ENCODE data around the gene FASTKD3. TPM values are rescaled to one million over a fixed set of nuclear protein-coding genes. Genes with fewer than 3 reads are reported as not detected.

FASTKD3 gene
- total RNA-seq, 1 donor from 2014 or later, result 18.6 TPM

GRCh38 chr5:7834982-7835381, 33.8 kb downstream of the FASTKD3 start:
- no peaks in the 10 kb centered on the region for H3K9me3 Mint-ChIP-seq
- intact Hi-C loops (cut with micrococcal nuclease), result no loop called here
- H3K4me3 Mint-ChIP-seq, result no peak overlapping the region
- no peaks in the 10 kb centered on the region for H3K4me1 Mint-ChIP-seq (ENCODE audit: low read depth)
- no peak overlapping the region for H3K27ac Mint-ChIP-seq
- H3K36me3 Mint-ChIP-seq (ENCODE audit: low read depth), result no peaks in the 10 kb centered on the region
- H3K27me3 Mint-ChIP-seq (ENCODE audit: insufficient read depth), result no peaks in the 10 kb centered on the region
- DNase-seq (ENCODE audit: low spot score), result no peak

GRCh38 chr5:7828269-7828668, 40.6 kb downstream of the FASTKD3 start:
- no peaks in the 10 kb centered on the region for H3K36me3 Mint-ChIP-seq (ENCODE audit: low read depth)
- no peak for DNase-seq (ENCODE audit: low spot score)
- H3K27ac Mint-ChIP-seq, result no peak overlapping the region
- no peaks in the 10 kb centered on the region for H3K4me1 Mint-ChIP-seq (ENCODE audit: low read depth)
- intact Hi-C loops (cut with micrococcal nuclease), result no loop called here
- no peaks in the 10 kb centered on the region for H3K9me3 Mint-ChIP-seq
- no peak overlapping the region for H3K4me3 Mint-ChIP-seq
- no peaks in the 10 kb centered on the region for H3K27me3 Mint-ChIP-seq (ENCODE audit: insufficient read depth)

GRCh38 chr5:7827610-7828009, 41.2 kb downstream of the FASTKD3 start:
- Mint-ChIP-seq H3K27ac (no peak overlapping the region), H3K27me3 (ENCODE audit: insufficient read depth) (no peaks in the 10 kb centered on the region), H3K4me1 (ENCODE audit: low read depth) (no peaks in the 10 kb centered on the region), H3K36me3 (ENCODE audit: low read depth) (no peaks in the 10 kb centered on the region), H3K4me3 (no peak overlapping the region), H3K9me3 (no peaks in the 10 kb centered on the region)
- DNase-seq (ENCODE audit: low spot score), result no peak
- intact Hi-C loops (cut with micrococcal nuclease), result no loop called here

- Mint-ChIP-seq H3K4me1 (ENCODE audit: low read depth) (no peaks in the 10 kb centered on the region), H3K9me3 (no peaks in the 10 kb centered on the region), H3K27me3 (ENCODE audit: insufficient read depth) (no peaks in the 10 kb centered on the region), H3K36me3 (ENCODE audit: low read depth) (no peaks in the 10 kb centered on the region), H3K4me3 (no peak overlapping the region), H3K27ac (no peak overlapping the region)
- DNase-seq (ENCODE audit: low spot score), result no peak
- intact Hi-C loops (cut with micrococcal nuclease), result no loop called here
Observed at GRCh38 chr5:7825630-7826029, 43.2 kb downstream of the FASTKD3 start.

GRCh38 chr5:7824995-7825394, 43.8 kb downstream of the FASTKD3 start:
- intact Hi-C loops (cut with micrococcal nuclease), result no loop called here
- Mint-ChIP-seq H3K9me3 (no peaks in the 10 kb centered on the region), H3K27me3 (ENCODE audit: insufficient read depth) (no peaks in the 10 kb centered on the region), H3K36me3 (ENCODE audit: low read depth) (no peaks in the 10 kb centered on the region), H3K4me1 (ENCODE audit: low read depth) (no peaks in the 10 kb centered on the region), H3K4me3 (no peak overlapping the region), H3K27ac (no peak overlapping the region)
- no peak for DNase-seq (ENCODE audit: low spot score)

GRCh38 chr5:7823594-7823993, 45.2 kb downstream of the FASTKD3 start:
- no peak overlapping the region for H3K27ac Mint-ChIP-seq
- H3K4me3 Mint-ChIP-seq, result no peak overlapping the region
- H3K4me1 Mint-ChIP-seq (ENCODE audit: low read depth), result no peaks in the 10 kb centered on the region
- no peaks in the 10 kb centered on the region for H3K9me3 Mint-ChIP-seq
- H3K27me3 Mint-ChIP-seq (ENCODE audit: insufficient read depth), result no peaks in the 10 kb centered on the region
- intact Hi-C loops (cut with micrococcal nuclease), result no loop called here
- H3K36me3 Mint-ChIP-seq (ENCODE audit: low read depth), result no peaks in the 10 kb centered on the region
- DNase-seq (ENCODE audit: low spot score), result no peak

- Mint-ChIP-seq H3K27ac (no peak overlapping the region), H3K27me3 (ENCODE audit: insufficient read depth) (no peaks in the 10 kb centered on the region), H3K9me3 (no peaks in the 10 kb centered on the region), H3K36me3 (ENCODE audit: low read depth) (no peaks in the 10 kb centered on the region), H3K4me3 (no peak overlapping the region), H3K4me1 (ENCODE audit: low read depth) (no peaks in the 10 kb centered on the region)
- DNase-seq (ENCODE audit: low spot score), result no peak
- intact Hi-C loops (cut with micrococcal nuclease), result no loop called here
Observed at GRCh38 chr5:7822449-7822848, 46.4 kb downstream of the FASTKD3 start.

GRCh38 chr5:7816535-7816901, 52.3 kb downstream of the FASTKD3 start:
- peaks cover 7% of the 10 kb centered on the region for H3K4me1 Mint-ChIP-seq (ENCODE audit: low read depth)
- no peak overlapping the region for H3K4me3 Mint-ChIP-seq
- no peak for DNase-seq (ENCODE audit: low spot score)
- H3K27ac Mint-ChIP-seq, result no peak overlapping the region
- intact Hi-C loops (cut with micrococcal nuclease), result loop anchor here (1.0 to 5.0 kb wide), 2 partner anchors 49 to 995 kb away; no protein-coding TSS in a partner anchor
- H3K36me3 Mint-ChIP-seq (ENCODE audit: low read depth), result no peaks in the 10 kb centered on the region
- H3K27me3 Mint-ChIP-seq (ENCODE audit: insufficient read depth), result peaks cover 12% of the 10 kb centered on the region
- no peaks in the 10 kb centered on the region for H3K9me3 Mint-ChIP-seq

- peak; percentile 47 for DNase-seq (ENCODE audit: low spot score)
- intact Hi-C loops (cut with micrococcal nuclease), result loop anchor here (1.0 to 5.0 kb wide), 2 partner anchors 49 to 995 kb away; no protein-coding TSS in a partner anchor
- Mint-ChIP-seq H3K9me3 (no peaks in the 10 kb centered on the region), H3K36me3 (ENCODE audit: low read depth) (no peaks in the 10 kb centered on the region), H3K4me3 (no peak overlapping the region), H3K27ac (no peak overlapping the region), H3K27me3 (ENCODE audit: insufficient read depth) (peaks cover 12% of the 10 kb centered on the region), H3K4me1 (ENCODE audit: low read depth) (peaks cover 7% of the 10 kb centered on the region)
Observed at GRCh38 chr5:7815892-7816534, 52.8 kb downstream of the FASTKD3 start.

- Mint-ChIP-seq H3K4me1 (ENCODE audit: low read depth) (peaks cover 7% of the 10 kb centered on the region), H3K4me3 (no peak overlapping the region), H3K36me3 (ENCODE audit: low read depth) (no peaks in the 10 kb centered on the region), H3K27ac (no peak overlapping the region), H3K27me3 (ENCODE audit: insufficient read depth) (peaks cover 12% of the 10 kb centered on the region), H3K9me3 (no peaks in the 10 kb centered on the region)
- no peak for DNase-seq (ENCODE audit: low spot score)
- intact Hi-C loops (cut with micrococcal nuclease), result loop anchor here (5.0 kb wide), 1 partner anchor 48 kb away; no protein-coding TSS in a partner anchor
Observed at GRCh38 chr5:7814816-7815215, 54.0 kb downstream of the FASTKD3 start.

GRCh38 chr5:7813576-7813975, 55.3 kb downstream of the FASTKD3 start:
- peaks cover 12% of the 10 kb centered on the region for H3K27me3 Mint-ChIP-seq (ENCODE audit: insufficient read depth)
- no peaks in the 10 kb centered on the region for H3K9me3 Mint-ChIP-seq
- H3K4me3 Mint-ChIP-seq, result no peak overlapping the region
- peaks cover 7% of the 10 kb centered on the region for H3K4me1 Mint-ChIP-seq (ENCODE audit: low read depth)
- H3K27ac Mint-ChIP-seq, result no peak overlapping the region
- no peaks in the 10 kb centered on the region for H3K36me3 Mint-ChIP-seq (ENCODE audit: low read depth)
- DNase-seq (ENCODE audit: low spot score), result no peak
- intact Hi-C loops (cut with micrococcal nuclease), result no loop called here

- no peak overlapping the region for H3K4me3 Mint-ChIP-seq
- no peaks in the 10 kb centered on the region for H3K36me3 Mint-ChIP-seq (ENCODE audit: low read depth)
- no peak overlapping the region for H3K27ac Mint-ChIP-seq
- H3K27me3 Mint-ChIP-seq (ENCODE audit: insufficient read depth), result peaks cover 15% of the 10 kb centered on the region
- H3K4me1 Mint-ChIP-seq (ENCODE audit: low read depth), result peaks cover 7% of the 10 kb centered on the region
- intact Hi-C loops (cut with micrococcal nuclease), result no loop called here
- DNase-seq (ENCODE audit: low spot score), result no peak
- no peaks in the 10 kb centered on the region for H3K9me3 Mint-ChIP-seq
Observed at GRCh38 chr5:7813007-7813406, 55.8 kb downstream of the FASTKD3 start.

GRCh38 chr5:7811715-7812114, 57.1 kb downstream of the FASTKD3 start:
- Mint-ChIP-seq H3K27ac (no peak overlapping the region), H3K4me1 (ENCODE audit: low read depth) (peaks cover 7% of the 10 kb centered on the region), H3K4me3 (no peak overlapping the region), H3K36me3 (ENCODE audit: low read depth) (no peaks in the 10 kb centered on the region), H3K9me3 (no peaks in the 10 kb centered on the region), H3K27me3 (ENCODE audit: insufficient read depth) (peaks cover 17% of the 10 kb centered on the region)
- intact Hi-C loops (cut with micrococcal nuclease), result no loop called here
- DNase-seq (ENCODE audit: low spot score), result no peak

All from activated T-helper 1 cell treated with anti-CD3 and anti-CD28 coated beads, Interleukin-12 subunit alpha, Interleukin-12 subunit beta, Interleukin-2, Interleukin-4 antibody, amounts not matched to agents 30 ng/mL and 10 ng/mL and 1 ng/mL, durations not matched to agents 14 hours and 24 hours and 36 hours (primary cell).